ENCODE results near the gene CAMKMT.
"Not testable (repeated sequence)": the region's sequence is repeated elsewhere in the genome, so short reads cannot be mapped to it uniquely, and the experiment has no call there.

The CAMKMT gene

GRCh38 chr2:44559108-44559507 lies 197.4 kb downstream of the CAMKMT start:
- DNase-seq = no peak

GRCh38 chr2:44560352-44560751 lies 198.6 kb downstream of the CAMKMT start:
- no peak for DNase-seq

GRCh38 chr2:44560941-44561340 lies 199.2 kb downstream of the CAMKMT start:
- DNase-seq = no peak

GRCh38 chr2:44562737-44563136 lies 201.0 kb downstream of the CAMKMT start:
- DNase-seq = no peak

GRCh38 chr2:44564752-44565151 lies 203.0 kb downstream of the CAMKMT start:
- DNase-seq = no peak

- DNase-seq = no peak
Measured at GRCh38 chr2:44566059-44566458, 204.3 kb downstream of the CAMKMT start.

GRCh38 chr2:44569491-44569890 lies 207.7 kb downstream of the CAMKMT start:
- DNase-seq = no peak

GRCh38 chr2:44570271-44570670 lies 208.5 kb downstream of the CAMKMT start:
- no peak for DNase-seq

GRCh38 chr2:44570777-44571176 lies 209.0 kb downstream of the CAMKMT start:
- DNase-seq = no peak

- no peak for DNase-seq
Measured at GRCh38 chr2:44572196-44572900, 210.6 kb downstream of the CAMKMT start.

- DNase-seq = no peak
Measured at GRCh38 chr2:44573996-44574395, 212.2 kb downstream of the CAMKMT start.

GRCh38 chr2:44578471-44579093 lies 216.8 kb downstream of the CAMKMT start:
- DNase-seq = no peak

GRCh38 chr2:44579115-44579836 lies 217.5 kb downstream of the CAMKMT start:
- no peak for DNase-seq

- no peak for DNase-seq
Measured at GRCh38 chr2:44579837-44580230, 218.1 kb downstream of the CAMKMT start.

- no peak for DNase-seq
Measured at GRCh38 chr2:44580875-44581515, 219.2 kb downstream of the CAMKMT start.

GRCh38 chr2:44582363-44583008 lies 220.7 kb downstream of the CAMKMT start:
- DNase-seq = no peak

- DNase-seq = not testable (repeated sequence)
Measured at GRCh38 chr2:44595615-44596014, 233.9 kb downstream of the CAMKMT start.

GRCh38 chr2:44596537-44597320 lies 235.0 kb downstream of the CAMKMT start:
- DNase-seq = no peak

- DNase-seq = no peak
Measured at GRCh38 chr2:44598330-44599119, 236.8 kb downstream of the CAMKMT start.

- no peak for DNase-seq
Measured at GRCh38 chr2:44599130-44599529, 237.4 kb downstream of the CAMKMT start.

GRCh38 chr2:44602446-44602845 lies 240.7 kb downstream of the CAMKMT start:
- no peak for DNase-seq
